ENCODE results near the gene STIL. TPM values are rescaled to one million over a fixed set of nuclear protein-coding genes. Genes with fewer than 3 reads are reported as not detected.
"Not testable (repeated sequence)": the region's sequence is repeated elsewhere in the genome, so short reads cannot be mapped to it uniquely, and the experiment has no call there.

STIL gene
- total RNA-seq, 1 donor from 2014 or later = 12.4 TPM

DNA sequence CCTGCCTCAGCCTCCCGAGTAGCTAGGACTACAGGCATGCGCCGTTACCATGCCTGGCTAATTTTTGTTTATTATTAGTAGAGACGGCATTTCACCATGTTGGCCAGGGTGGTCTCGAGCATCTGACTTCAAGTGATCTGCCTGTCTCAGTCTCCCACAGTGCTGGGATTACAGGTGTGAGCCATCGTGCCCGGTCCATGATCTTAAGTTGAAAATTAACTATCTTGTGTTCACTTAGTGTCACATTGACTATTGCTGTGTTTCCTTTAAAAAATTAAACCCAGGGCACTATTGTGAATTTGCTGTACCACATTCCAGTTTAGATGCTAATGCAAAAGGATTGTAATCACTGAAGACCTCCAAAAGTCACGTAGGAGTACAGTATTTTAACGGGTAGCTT lies 33.8 kb upstream of the STIL start:
- Mint-ChIP-seq H3K27ac (no peak overlapping the region), H3K36me3 (peaks cover 13% of the 10 kb centered on the region)

GRCh38 chr1:47346979-47347378 lies 33.0 kb upstream of the STIL start:
- not testable (repeated sequence) for DNase-seq (ENCODE audit: low spot score in 2 of 2, unreplicated experiment in 2 of 2); H3K4me3 Mint-ChIP-seq; H3K27me3 Mint-ChIP-seq (ENCODE audit: low read depth); H3K4me1 Mint-ChIP-seq; H3K9me3 Mint-ChIP-seq; H3K27ac Mint-ChIP-seq
- H3K36me3 Mint-ChIP-seq = peaks cover 13% of the 10 kb centered on the region

More for the DNA sequence above, 33.8 kb upstream of the STIL start:
- Mint-ChIP-seq H3K4me1 (no peaks in the 10 kb centered on the region), H3K4me3 (no peak overlapping the region), H3K27me3 (ENCODE audit: low read depth) (no peaks in the 10 kb centered on the region), H3K9me3 (no peaks in the 10 kb centered on the region)
- TF ChIP-seq, protein P1, sequence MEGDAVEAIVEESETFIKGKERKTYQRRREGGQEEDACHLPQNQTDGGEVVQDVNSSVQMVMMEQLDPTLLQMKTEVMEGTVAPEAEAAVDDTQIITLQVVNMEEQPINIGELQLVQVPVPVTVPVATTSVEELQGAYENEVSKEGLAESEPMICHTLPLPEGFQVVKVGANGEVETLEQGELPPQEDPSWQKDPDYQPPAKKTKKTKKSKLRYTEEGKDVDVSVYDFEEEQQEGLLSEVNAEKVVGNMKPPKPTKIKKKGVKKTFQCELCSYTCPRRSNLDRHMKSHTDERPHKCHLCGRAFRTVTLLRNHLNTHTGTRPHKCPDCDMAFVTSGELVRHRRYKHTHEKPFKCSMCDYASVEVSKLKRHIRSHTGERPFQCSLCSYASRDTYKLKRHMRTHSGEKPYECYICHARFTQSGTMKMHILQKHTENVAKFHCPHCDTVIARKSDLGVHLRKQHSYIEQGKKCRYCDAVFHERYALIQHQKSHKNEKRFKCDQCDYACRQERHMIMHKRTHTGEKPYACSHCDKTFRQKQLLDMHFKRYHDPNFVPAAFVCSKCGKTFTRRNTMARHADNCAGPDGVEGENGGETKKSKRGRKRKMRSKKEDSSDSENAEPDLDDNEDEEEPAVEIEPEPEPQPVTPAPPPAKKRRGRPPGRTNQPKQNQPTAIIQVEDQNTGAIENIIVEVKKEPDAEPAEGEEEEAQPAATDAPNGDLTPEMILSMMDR (IDR thresholded peaks at IDR 0.05; ENCODE audit: unreplicated experiment) = no peak
- DNase-seq (ENCODE audit: low spot score in 2 of 2, unreplicated experiment in 2 of 2) = no peak

DNA sequence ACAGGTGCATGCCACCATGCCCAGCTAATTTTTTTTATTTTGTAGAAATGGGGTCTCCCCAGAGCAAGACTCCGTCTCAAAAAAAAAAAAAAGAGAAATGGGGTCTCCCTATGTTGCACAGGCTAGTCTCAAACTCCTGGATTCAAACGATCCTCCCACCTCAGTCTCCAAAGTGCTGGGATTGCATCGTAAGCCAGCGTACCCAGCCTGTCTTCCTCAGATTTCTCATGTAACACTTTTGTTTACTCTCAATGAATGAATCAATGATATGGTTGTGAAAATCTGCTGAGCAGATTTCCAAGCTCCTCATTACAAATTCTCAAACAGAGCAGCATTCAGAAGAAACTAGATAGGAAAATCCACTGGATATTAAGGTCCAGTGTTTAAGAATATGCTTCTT lies 26.3 kb upstream of the STIL start:
- H3K4me1 Mint-ChIP-seq = peaks cover 5% of the 10 kb centered on the region
- no peak overlapping the region for H3K4me3 Mint-ChIP-seq
- H3K9me3 Mint-ChIP-seq = no peaks in the 10 kb centered on the region
- no peaks in the 10 kb centered on the region for H3K27me3 Mint-ChIP-seq (ENCODE audit: low read depth)
- H3K36me3 Mint-ChIP-seq = peaks cover 10% of the 10 kb centered on the region
- no peak for DNase-seq (ENCODE audit: low spot score in 2 of 2, unreplicated experiment in 2 of 2)
- H3K27ac Mint-ChIP-seq = no peak overlapping the region
- TF ChIP-seq, protein P1 (IDR thresholded peaks at IDR 0.05; ENCODE audit: unreplicated experiment) = no peak

DNA sequence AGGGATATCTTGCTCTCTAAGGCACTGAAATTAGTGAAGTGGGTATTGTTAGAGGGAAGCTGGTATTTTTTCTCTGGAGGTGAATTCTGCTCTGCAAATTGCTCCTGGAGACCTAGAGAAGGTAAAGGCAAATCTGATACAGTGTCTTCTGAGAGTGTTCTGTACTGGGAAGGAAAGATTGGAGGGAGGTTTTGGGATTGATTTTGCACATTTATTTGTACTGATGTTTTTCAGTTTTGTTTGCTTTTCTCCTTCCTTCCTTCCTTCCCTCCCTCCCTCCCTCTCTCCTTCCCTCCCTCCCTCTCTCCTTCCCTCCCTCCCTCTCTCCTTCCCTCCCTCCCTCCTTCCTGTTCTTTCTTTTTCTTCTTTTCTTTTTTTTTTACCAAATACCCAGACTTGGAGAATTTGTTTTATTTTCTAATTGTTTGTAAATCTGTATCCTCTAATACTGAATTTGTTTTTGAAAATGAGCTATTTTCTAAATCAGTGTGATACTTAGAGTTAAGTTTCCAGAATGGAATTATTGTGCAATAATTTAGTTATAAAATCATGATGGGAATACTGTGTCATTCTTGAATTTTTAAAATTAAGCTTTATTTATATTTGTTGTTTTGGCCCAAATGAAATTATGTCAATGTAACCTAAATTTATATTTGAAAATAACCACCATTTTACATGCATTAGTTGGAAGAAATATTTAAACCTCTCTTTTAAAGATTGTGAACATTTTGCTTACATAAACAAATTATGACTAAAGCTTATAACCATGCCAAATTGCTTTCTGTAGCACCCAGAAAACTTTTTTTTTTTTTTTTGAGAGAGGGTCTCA lies 24.5 kb upstream of the STIL start:
- Mint-ChIP-seq H3K4me3 (no peak overlapping the region), H3K27ac (no peak overlapping the region), H3K36me3 (peaks cover 5% of the 10 kb centered on the region), H3K4me1 (peaks cover 11% of the 10 kb centered on the region), H3K9me3 (no peaks in the 10 kb centered on the region), H3K27me3 (ENCODE audit: low read depth) (no peaks in the 10 kb centered on the region)
- TF ChIP-seq, protein P1 (IDR thresholded peaks at IDR 0.05; ENCODE audit: unreplicated experiment) = no peak
- DNase-seq (ENCODE audit: low spot score in 2 of 2, unreplicated experiment in 2 of 2) = no peak

DNA sequence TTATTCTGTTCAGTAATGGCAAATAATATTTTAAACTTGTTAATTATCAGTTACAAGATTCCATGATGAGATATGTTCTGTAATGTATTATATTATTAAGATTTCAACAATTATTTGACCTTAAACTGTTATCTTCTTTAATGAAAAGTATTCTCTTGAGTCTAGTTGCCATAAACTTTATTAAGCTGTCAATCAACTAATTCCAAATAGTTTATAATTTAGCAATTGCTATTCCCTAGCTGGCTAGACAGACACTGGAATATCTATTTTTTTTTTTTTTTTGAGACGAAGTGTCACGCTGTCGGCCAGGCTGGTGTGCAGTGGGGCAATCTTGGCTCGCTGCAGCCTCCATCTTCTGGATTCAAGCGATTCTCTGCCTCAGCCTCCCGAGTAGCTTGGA lies 23.4 kb upstream of the STIL start:
- Mint-ChIP-seq H3K9me3 (no peaks in the 10 kb centered on the region), H3K4me1 (peaks cover 11% of the 10 kb centered on the region), H3K27ac (no peak overlapping the region), H3K4me3 (no peak overlapping the region), H3K27me3 (ENCODE audit: low read depth) (no peaks in the 10 kb centered on the region), H3K36me3 (peaks cover 4% of the 10 kb centered on the region)
- TF ChIP-seq, protein P1 (IDR thresholded peaks at IDR 0.05; ENCODE audit: unreplicated experiment) = no peak
- no peak for DNase-seq (ENCODE audit: low spot score in 2 of 2, unreplicated experiment in 2 of 2)

- H3K9me3 Mint-ChIP-seq = no peaks in the 10 kb centered on the region
- H3K4me1 Mint-ChIP-seq = peaks cover 14% of the 10 kb centered on the region
- peak overlapping the region; percentile 96 for H3K4me3 Mint-ChIP-seq
- no peaks in the 10 kb centered on the region for H3K36me3 Mint-ChIP-seq
- TF ChIP-seq, protein P1 (IDR thresholded peaks at IDR 0.05; ENCODE audit: unreplicated experiment) = no peak
- H3K27me3 Mint-ChIP-seq (ENCODE audit: low read depth) = no peaks in the 10 kb centered on the region
- peak overlapping the region; percentile 96 for H3K27ac Mint-ChIP-seq
- no peak for DNase-seq (ENCODE audit: low spot score in 2 of 2, unreplicated experiment in 2 of 2)
Observed at GRCh38 chr1:47334765-47335435, 21.0 kb upstream of the STIL start.

All from mesothelial cell of epicardium (in vitro differentiated cells).